Activated CD4-positive, alpha-beta T cell treated with anti-CD3 and anti-CD28 coated beads for 1 hour (primary cell): ENCODE results near the gene GMEB2.
"Not testable (repeated sequence)": the region's sequence is repeated elsewhere in the genome, so short reads cannot be mapped to it uniquely, and the experiment has no call there.

Experiments used
- DNase-seq: peaks from one replicate; pipeline ENCODE4 v3.0.0-alpha.2; 2020

GMEB2 gene

DNA sequence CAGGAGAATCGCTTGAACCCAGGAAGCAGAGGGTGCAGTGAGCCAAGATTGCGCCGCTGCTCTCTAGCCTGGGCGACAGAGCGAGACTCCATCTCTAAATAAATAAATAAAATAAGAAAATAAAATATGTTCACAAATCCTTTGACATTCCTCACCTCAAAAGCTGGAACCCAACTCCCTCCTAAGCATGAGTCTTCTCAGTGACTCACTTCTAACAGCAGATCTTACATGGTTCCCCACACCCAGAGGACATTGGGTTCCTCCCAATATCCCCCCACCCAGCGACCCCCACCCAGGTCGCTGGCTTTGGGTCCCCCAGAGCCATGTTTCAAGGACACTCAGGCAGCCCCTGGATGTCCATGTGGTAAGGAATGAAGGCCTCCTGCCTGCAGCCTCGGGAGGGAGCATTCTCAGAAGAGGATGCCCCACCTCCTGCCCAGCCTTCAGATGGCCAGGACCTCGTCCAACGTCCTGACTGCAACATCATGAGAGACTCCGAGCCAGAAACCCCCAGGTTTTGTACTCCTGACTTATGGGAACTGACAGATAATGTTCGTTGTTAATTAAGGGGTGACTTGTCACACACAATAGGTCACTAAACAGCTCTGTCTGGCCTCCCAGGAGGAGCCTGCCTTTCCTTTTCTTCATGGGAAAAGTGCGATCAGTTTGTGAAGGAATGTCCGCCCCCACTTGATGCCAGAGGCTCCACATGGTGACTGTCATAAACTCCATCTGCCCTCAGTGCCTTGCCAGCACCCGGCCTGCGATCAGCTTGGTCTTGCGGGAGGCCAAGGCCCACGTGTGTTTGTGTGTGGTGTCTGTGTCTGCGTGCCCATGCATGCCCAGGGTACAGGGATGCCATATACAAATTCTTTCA, 10.1 kb upstream of the GMEB2 start:
- DNase-seq: no peak

DNA sequence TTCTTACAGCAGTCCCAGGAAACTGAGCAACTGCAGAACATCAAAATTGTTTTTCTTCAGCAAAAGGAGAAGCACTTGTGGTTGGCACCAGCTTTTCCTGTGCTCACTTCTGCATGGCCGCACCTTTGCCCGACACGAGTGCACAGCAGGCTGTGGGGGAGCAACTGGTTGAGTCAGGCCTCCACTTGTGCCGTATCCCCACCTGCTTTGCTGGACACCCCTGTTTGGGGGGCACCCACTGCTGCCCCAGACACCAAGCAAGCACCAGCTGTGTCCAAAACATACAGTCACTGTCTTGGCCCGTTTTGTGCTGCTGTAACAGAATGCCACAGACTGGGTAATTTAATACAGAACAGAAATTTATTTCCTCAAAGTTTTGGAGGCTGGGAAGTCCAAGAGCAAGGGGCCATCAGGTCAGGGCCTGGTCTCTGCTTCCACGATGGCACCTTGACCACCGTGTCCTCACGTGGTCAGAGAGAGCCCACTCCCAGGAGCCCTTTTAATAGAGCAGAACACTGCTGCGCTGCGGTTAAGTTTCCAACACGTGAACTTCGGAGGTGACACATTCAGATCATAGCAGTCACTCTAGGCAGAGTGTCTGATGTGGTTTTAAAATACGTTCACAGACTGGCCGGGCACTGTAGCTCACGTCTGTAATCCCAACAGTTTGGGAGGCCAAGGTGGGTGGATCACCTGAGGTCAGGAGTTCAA, 8.7 kb upstream of the GMEB2 start:
- peak; percentile 66 for DNase-seq

DNA sequence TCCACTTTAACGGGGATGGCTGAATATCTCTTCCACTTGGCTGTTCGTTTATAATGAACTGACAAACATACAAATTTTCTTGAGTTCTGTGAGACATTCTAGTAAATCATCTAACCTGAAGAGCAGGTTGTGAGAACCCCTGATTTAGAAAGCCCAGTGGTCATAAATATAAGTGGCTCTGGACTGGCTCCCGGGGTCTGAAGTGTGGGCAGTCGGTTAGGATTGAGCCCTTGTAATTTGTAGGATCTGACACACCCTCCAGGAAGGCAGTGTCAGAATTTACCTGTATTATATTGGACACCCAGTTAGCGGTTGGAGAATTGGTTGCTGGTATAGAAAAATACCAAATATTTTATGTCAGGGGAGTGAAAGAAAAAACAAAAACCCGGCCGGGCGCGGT, 6.8 kb upstream of the GMEB2 start:
- no peak for DNase-seq

DNA sequence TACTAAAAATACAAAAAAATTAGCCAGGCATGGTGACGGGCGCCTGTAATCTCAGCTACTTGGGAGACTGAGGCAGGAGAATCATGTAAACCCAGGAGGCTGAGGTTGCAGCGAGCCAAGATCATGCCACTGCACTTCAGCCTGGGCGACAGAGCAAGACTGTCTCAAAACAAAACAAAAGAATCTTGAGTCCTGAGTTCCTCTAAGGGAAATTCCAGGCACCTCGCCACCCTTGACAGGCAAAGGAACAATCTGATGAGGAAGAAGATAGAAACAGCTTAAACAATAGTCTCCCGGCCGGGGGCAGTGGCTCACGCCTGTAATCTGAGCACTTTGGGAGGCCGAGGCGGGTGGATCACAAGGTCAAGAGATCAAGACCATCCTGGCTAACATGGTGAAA, 4.5 kb upstream of the GMEB2 start:
- DNase-seq: not testable (repeated sequence)

DNA sequence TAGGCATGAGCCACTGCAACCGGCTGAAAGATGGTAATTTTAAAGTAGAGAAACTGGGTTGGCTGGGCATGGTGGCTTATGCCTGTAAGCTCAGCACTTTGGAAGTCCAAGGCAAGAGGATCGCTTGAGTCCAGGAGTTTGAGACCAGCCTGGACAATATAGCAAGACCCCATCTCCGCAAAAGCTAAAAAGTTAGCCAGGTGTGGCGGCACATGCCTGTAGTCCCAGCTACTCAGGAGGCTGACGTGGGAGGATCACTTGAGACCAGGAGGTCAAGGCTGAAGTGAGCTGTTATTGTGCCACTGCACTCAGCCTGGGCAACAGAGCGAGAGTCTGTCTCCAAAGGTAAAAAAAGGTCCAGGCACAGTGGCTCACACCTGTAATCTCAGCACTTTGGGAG, 4.1 kb upstream of the GMEB2 start:
- DNase-seq: not testable (repeated sequence)

DNA sequence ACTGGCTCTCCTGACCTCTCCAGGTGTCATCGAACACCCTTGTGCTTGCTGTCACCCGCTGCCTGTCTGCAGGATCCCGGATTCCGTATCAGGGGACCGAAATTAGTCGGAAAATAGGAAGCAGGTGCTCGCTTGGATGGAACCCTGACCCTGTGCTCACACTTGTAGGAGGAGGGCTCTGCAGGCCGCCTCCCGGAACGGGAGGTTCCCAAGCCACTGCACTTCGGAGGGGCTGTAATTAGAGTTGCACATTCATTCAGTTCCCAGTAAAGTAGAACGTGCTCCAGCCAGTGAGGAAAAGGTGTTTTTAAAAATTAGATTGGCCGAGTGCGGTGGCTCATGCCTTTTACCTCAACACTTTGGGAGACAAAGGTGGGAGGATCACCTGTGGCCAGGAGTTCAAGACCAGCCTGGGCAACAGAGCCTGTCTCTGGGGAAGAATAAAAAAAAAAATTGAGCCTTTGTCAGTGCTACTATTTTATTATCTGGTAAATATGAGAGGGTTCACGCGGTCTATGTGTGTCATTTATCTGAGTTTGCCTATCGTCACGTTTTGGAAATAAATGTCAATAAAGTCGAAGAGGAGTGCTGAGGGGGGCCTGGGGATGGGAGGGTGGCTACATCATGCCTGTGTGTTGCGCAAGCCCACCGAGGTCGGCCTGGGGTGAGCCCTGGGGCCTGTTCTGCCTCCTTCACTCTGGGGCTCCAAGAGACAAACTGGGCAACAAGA, 1.5 kb upstream of the GMEB2 start:
- DNase-seq: peak; percentile 36

DNA sequence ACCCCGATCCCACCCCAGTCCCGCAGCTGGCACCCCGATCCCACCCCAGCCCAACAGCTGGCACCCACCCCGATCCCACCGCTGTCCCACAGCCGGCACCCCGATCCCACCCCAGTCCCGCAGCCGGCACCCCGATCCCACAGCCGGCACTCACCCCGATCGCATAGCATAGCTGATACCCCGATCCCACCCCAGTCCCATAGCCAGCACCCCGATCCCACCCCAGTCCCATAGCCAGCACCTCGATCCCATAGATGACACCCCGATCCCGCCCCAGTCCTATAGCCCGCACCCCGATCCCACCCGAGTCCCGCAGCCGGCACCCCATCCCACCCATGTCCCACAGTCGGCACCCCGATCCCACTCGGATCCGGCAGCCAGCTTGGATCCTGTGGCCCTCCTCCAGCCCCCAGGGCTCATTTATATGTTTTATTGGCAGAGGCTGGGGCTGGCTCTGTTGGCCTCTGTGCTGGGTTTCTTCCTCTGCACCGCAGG, 897 bp upstream of the GMEB2 start:
- no peak for DNase-seq

DNA sequence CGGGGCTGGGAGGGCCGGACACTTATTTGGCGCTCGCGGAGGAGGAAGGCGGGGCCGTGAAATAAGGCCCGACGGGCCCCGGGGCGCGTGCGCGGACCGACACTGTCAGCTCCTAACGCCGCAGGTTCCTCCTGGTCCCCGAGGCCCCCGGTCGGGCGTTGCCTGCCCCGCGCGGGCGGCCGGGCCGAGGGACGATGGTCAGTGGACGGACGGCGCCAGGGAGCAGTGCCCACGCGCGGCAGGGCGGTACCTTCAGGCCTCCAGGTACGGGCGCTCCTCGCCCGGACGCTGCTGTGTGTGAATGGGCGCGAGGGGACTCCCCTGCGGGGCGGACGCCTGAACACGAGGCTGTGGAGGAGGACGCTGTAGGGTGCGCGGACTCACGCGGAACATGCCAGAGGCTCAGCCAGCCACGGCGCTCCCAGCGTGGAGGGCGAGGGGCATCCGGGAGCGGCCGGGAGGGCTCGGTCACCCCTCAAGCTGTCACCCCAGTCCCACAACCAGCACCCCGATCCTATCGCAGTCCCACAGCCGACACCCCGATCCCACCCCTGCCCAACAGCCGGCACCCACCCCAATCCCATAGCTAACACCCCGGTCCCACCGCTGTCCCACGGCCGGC, 339 bp upstream of the GMEB2 start:
- DNase-seq: peak; percentile 93

DNA sequence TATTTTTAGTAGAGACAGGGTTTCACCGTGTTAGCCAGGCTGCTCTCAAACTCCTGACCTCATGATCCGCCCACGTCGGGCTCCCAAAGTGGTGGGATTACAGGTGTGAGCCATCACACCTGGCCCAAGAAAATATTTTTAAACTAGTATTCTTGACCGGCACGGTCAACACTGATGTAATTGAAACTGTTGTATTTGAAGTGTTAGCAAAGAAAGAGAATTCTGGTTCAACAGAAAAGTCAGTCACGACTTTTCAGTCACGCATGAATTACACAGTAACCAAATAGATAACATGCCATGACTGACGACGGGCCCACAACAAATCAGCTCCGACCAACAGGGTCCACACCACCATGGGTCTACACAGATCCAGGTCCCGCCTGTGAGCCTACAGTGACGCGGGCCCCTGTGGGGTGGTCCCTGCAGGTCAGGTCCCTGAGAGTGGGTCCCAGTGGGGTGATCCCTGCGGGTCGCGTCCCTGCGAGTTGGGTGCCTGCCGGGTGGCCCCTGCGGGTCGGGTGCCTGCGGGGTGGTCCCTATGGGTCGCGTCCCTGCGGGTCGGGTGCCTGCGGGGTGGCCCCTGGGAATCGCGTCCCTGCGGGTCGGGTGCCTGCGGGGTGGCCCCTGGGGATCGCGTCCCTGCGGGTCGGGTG, 1.0 kb downstream of the GMEB2 start:
- DNase-seq: no peak

DNA sequence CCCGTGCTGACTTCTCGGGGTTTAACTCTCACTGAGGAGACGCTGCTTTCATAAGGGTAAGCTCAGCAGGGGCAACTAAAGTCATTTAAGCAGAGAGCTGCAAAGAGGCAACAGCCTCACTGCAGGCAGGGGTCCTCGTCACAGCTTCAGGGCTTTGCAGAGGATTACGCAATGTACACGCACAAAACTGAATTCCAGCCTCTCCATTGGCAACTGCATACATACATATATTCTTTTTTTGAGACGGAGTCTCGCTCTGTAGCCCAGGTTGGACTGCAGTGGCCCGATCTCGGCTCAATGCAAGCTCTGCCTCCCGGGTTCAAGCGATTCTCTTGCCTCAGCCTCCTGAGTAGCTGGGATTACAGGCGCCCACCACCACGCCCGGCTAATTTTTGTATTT, 2.4 kb downstream of the GMEB2 start:
- no peak for DNase-seq

DNA sequence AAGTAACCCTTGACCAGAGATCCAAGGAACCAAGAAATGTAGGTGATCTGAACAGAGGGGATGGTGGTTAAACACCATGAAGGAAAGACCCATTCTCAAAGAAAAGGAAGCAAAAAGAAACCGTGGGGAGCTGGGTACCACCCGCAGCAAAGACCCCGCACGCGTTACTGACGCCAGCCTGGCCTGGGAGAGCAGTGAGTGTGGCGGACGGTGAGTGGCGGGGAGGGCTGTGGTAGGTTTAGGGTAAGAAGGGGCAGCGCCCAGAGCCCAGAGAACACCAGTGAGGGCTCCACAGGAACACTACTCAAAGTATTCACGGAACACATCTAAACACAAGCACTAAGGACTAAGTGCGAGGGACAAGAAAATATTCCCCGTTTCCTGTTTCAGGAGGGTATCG, 4.2 kb downstream of the GMEB2 start:
- DNase-seq: no peak

DNA sequence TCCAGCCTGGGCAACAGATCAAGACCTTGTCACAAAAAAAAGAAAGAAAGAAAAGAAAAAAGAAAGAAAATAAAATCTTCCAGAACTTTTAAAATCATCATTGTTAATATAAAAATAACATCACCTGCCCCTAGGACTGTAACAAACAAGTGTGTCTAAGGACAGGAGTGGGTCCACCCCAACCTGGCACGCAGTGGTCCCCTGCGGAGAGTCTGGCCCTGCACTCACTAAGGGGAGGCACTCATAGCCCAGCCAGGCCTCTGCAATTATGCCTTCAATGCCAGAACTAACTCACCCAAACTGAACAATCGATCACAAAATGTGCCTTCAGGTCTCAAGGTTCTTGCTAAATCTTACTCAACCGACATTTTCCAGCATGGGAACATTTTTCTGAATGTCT, 4.8 kb downstream of the GMEB2 start:
- no peak for DNase-seq

DNA sequence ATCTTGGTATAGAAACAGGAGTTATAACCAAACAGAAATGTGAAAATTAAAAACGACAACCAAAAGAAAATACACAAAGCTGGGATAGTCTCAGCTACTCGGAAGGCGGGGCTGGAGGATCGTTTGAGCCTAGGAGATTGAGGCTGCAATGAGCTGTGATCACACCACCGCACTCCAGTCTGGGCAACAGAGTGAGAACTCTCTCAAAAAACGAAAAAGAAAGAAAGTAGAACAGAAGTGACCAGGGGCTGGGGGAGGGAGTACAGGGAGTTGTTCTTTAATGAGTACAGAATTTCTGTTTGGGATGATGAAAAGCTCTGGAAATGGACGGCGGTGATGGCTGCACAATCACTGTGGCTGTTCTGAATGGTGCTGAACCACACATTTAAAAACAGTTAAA, 5.9 kb downstream of the GMEB2 start:
- no peak for DNase-seq

DNA sequence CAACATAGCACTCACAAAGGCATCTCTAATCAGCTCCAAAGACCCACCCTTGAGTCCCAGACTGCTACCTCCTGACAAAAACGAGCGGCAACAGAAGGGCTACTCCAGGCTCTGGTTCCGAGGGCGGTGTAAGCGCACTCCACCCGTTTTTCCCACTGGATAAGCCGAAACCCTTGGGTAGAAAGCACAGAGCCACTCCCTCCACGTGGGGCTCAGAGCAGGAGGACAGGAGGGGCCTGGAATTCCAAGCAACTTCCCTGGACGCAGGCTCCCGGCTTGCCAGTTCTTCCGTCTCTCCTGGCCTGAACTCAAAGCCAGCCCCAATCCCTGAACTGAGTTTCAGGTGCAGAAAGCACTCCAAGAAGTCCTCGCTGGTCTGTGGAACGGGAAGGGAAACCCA, 7.4 kb downstream of the GMEB2 start:
- no peak for DNase-seq

DNA sequence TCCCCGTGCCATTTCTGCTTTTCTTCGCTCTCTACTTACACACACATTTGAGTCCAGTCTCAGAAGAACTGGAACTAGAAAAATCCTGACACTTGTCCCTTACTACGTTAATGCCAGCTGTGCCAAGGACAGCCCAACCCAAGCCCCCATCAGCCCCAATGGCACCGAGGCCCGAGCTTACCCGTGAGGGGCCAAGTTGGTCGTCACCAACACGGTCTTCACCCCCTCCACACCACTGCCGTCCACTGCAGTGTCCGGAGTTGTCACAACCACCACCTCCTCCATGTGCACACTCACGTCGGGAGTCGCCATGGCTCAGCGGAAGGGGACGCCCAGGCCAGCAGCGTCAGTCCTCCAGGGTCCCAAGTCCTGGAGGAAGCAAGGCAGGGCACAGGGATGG, 7.8 kb downstream of the GMEB2 start:
- DNase-seq: no peak

DNA sequence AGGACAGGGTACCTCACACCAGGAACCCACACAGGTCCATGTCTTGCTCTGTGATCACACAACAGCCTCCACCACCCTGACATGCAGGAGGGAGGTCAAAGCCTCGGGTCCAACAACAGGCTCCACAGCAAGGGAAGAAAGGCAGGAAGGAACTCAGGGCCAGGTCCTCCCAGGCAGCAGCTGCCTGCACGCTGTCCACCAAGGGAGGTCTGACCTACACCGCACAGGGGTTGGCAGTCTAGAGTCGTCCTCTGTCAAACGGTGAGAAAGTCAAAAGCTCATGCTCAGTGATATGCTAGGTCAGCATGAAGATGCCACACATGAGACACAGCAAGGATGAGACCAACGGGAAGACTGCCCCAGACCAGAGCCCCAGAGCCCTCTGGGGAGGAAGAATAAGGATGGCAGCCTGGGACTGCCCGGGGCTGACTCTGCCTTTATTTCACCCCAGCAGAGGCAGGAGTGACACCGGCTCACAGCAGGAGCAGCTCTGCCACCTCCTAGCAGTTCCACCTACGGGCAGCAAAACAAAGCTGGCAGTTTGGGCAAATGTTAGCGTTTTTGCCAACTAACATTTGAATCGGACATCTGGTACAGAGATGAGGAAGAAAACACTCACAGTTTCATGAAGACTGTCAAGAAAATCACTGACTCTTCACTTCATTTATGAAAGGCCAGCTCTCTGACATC, 8.5 kb downstream of the GMEB2 start:
- no peak for DNase-seq

DNA sequence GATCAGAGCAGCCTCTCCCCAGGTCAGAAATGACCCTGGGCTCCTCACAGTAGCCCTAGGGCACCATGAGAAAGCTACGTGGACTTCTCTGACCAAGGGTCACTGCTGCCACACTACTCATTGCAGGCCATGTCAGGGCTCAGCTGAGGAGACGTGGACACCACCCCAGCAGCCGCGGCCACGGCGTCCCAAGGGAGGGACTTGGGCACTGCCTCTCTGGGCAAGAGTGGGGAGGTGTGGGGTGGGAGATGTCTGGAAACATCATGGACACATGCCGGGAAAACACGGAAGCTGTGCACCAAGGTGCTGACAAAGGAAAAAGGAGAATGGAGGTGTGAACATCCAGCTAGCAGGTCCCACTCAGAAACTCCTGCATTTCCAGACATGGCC, 9.0 kb downstream of the GMEB2 start:
- no peak for DNase-seq

DNA sequence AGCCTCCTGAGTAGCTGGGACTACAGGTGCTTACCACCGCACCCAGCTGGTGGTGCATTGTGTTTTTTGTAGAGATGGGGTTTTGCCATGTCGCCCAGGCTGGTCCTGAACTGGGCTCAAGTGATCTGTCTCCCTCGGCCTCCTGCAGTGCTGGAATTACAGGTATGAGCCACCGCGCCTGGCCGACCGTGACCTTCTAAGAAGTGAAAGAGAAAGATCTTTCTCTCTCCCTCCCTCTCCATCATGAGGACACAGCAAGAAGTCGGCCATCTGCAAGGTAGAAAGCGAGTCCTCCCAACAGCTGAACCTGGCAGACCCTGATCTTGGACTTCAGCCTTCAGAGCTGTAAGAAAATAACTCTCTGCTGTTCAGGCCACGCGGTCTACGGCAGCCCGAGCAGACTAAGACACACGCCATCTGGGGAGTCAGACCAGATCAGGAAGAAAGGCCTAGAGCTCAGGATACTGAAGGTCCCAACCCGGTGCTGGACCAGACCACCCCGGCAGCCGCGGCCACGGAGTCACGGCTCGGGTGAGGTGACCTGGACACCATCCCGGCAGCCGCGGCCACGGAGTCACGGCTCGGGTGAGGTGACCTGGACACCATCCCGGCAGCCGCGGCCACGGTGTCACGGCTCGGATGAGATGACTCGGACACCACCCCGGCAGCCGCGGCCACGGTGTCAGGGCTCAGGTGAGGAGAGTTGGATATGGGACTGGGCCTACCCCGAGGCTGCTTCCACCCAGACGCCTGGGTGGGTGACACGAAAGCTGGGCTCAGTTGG, 9.6 kb downstream of the GMEB2 start:
- no peak for DNase-seq

DNA sequence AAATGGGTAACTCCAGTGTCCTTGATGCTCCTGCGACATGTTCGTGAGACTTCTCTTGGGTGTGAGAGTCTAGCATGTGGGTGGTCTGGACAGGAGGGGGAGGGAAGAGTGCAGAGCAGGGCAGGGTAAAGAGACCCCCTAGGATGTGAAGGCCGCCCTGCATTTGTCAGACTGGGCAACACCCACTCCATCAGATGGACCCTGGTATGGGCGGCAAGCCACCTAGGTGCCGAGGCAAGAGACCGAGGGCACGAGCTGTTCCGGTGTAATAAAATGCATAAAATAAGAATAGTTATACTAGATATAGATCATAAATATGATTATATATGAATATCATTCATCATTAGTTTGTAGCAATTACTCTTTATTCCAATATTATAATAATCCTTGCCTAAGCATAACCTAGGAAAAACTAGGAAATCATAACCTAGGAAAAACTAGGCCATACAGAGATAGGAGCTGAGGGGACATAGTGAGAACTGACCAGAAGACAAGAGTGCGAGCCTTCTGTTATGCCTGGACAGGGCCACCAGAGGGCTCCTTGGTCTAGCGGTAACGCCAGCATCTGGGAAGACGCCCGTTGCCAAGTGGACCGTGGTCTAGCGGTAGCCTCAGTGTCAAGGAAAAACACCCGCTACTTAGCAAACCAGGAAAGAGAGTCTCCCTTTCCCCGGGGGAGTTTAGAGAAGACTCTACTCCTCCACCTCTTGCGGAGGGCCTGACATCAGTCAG, 12.9 kb downstream of the GMEB2 start:
- not testable (repeated sequence) for DNase-seq

DNA sequence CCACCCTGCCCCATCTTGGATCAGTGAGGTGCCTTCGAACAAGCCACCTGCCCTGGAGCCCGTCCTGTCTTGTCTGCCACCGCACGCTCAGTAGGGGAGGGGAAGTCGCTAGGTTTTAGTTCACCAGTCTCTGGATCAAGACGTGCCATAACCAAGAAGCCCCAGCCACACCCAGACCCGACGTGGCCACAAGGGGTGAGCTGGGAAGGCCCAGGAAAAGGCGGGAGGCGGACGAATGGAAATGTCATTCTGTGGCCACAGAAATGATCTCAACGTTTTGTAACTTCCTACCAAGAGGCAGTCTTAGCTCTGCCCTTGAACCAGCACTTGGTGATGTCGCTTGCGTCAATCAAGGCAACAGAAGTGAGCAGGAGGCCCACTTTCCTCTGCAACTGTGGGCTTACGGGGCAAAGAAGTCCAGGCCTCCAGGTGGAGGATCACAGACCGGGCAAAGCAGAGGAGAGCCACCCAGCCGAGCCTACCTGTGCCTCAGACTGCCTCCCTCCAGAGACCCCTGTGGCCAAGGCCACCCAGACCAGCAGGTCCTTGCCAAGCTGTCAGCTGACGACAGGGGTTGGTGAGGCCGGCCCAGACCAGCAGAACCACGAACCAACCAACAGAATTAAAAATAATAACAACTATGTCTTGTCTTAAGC, 14.5 kb downstream of the GMEB2 start:
- no peak for DNase-seq
